Liver (tissue), 9 donors: Measurements from ENCODE around the gene CYP11A1. TPM values are rescaled to one million over a fixed set of nuclear protein-coding genes. Genes with fewer than 3 reads are reported as not detected.

ENCODE experiments used
- DNase-seq: peaks from one replicate; pipeline ENCODE4 v3.0.0-alpha.2; 2017; ENCODE audit warnings: low spot score
- H3K27ac ChIP-seq, 2 donors: one replicate each; pipeline ENCODE4 v1.7.0; 2013; ENCODE audit warnings: inconsistent platforms in 2 of 2, low read length in 2 of 2, control low read depth in 1 of 2, low read depth in 1 of 2, mild to moderate bottlenecking in 1 of 2
- H3K27me3 ChIP-seq, 4 donors: one replicate each; pipeline versions ENCODE4 v1.6.1 to v1.7.0; 2013; ENCODE audit warnings: low read length in 3 of 4, inconsistent platforms in 1 of 4, mild to moderate bottlenecking in 1 of 4, moderate library complexity in 1 of 4; ENCODE audit not compliant: control insufficient read depth in 4 of 4, insufficient read depth in 4 of 4
- H3K36me3 ChIP-seq, 4 donors: one replicate each; pipeline versions ENCODE4 v1.6.1 to v1.7.0; 2013; ENCODE audit warnings: low read length in 3 of 4, mild to moderate bottlenecking in 3 of 4, low read depth in 1 of 4, moderate library complexity in 1 of 4; ENCODE audit not compliant: control insufficient read depth in 4 of 4, insufficient read depth in 3 of 4
- H3K4me1 ChIP-seq, 4 donors: one replicate each; pipeline versions ENCODE4 v1.6.1 to v1.7.0; 2013; ENCODE audit warnings: low read length in 3 of 4, mild to moderate bottlenecking in 3 of 4, moderate library complexity in 1 of 4; ENCODE audit not compliant: control insufficient read depth in 4 of 4, insufficient read depth in 4 of 4
- H3K4me3 ChIP-seq, 3 donors: one replicate each; pipeline versions ENCODE4 v1.6.1 to v1.7.0; 2013; ENCODE audit warnings: low read length in 3 of 3, control low read depth in 1 of 3, low read depth in 1 of 3, mild to moderate bottlenecking in 1 of 3
- H3K9ac ChIP-seq, 2 donors: one replicate each; pipeline ENCODE4 v1.7.0; 2013; ENCODE audit warnings: low read length in 2 of 2, mild to moderate bottlenecking in 2 of 2, moderate library complexity in 2 of 2, control low read depth in 1 of 2, low read depth in 1 of 2
- H3K9me3 ChIP-seq, 4 donors: one replicate each; pipeline versions ENCODE4 v1.6.1 to v1.7.0; 2013; ENCODE audit warnings: low read length in 3 of 4; ENCODE audit not compliant: control insufficient read depth in 4 of 4
- EGR1 ChIP-seq, 2 donors: IDR thresholded peaks; 2 replicates each; pipeline ENCODE4 v1.6.1; 2016 to 2018; ENCODE audit warnings: antibody characterized with exemption in 2 of 2, low read depth in 2 of 2
- FOXA1 ChIP-seq: IDR thresholded peaks from 2 replicates; pipeline ENCODE4 v1.6.1; 2016; ENCODE audit warnings: antibody characterized with exemption
- FOXA2 ChIP-seq: IDR thresholded peaks from 2 replicates; pipeline ENCODE4 v1.6.1; 2016; ENCODE audit warnings: antibody characterized with exemption
- GABPA ChIP-seq, 2 donors: IDR thresholded peaks in 1 of 2; conservative IDR thresholded peaks in 1 of 2; 2 replicates each; pipeline ENCODE4 v1.6.1; 2016; ENCODE audit warnings: antibody characterized with exemption in 2 of 2, mild to moderate bottlenecking in 1 of 2, moderate library complexity in 1 of 2
- JUND ChIP-seq, 2 donors: IDR thresholded peaks; 2 replicates each; pipeline ENCODE4 v1.6.1; 2016; ENCODE audit warnings: antibody characterized with exemption in 2 of 2
- NR2F2 ChIP-seq: IDR thresholded peaks from 2 replicates; pipeline ENCODE4 v1.6.1; 2016; ENCODE audit warnings: antibody characterized with exemption
- RAD21 ChIP-seq, 2 donors: IDR thresholded peaks; 2 replicates each; pipeline ENCODE4 v1.6.1; 2016; ENCODE audit warnings: antibody characterized with exemption in 2 of 2, mild to moderate bottlenecking in 2 of 2
- RXRA ChIP-seq, 2 donors: IDR thresholded peaks; 2 replicates each; pipeline ENCODE4 v1.6.1; 2017 to 2018; ENCODE audit warnings: antibody characterized with exemption in 2 of 2, mild to moderate bottlenecking in 1 of 2
- TAF1 ChIP-seq: conservative IDR thresholded peaks from 2 replicates; pipeline ENCODE4 v1.6.1; 2016; ENCODE audit warnings: antibody characterized with exemption, mild to moderate bottlenecking
- YY1 ChIP-seq: IDR thresholded peaks from 2 replicates; pipeline ENCODE4 v1.6.1; 2016; ENCODE audit warnings: antibody characterized with exemption, mild to moderate bottlenecking
- WGBS: extraction: QIAGEN DNeasy Blood & Tissue Kit; methylation state at CpG from one replicate; pipeline ENCODE4 v1.1.7; 2013; 5-methylcytosine and 5-hydroxymethylcytosine counted together
- polyA plus RNA-seq, 2 donors: library from polyadenylated mRNA; stranded (reverse) in 1 of 2; unstranded in 1 of 2; fragments of 200-250 nt in 1 of 2; fragments of >200 nt in 1 of 2; fragmentation: Nextera tagmentation in 1 of 2; extraction: Ambion mirVana in 1 of 2; gene quantifications; one replicate each; pipeline versions ENCODE4 v1.2.1 to v1.2.3, GENCODE V29; 2013 to 2015
- total RNA-seq, 2 donors: library from RNA; depleted of rRNA; stranded (reverse); fragments of >200 nt; gene quantifications; one replicate each; pipeline ENCODE4 v1.2.3, GENCODE V29; 2014
- TF ChIP-seq, protein P1 (sequence below): IDR thresholded peaks from 2 replicates; pipeline ENCODE4 v1.6.1; 2016; ENCODE audit warnings: antibody characterized with exemption, mild to moderate bottlenecking
- TF ChIP-seq, protein P2 (sequence below): fragments of 150-350 bp; IDR thresholded peaks from 2 replicates; pipeline ENCODE4 v1.5.1; 2017; ENCODE audit warnings: improper control_type of control experiment, low read depth, low read length; ENCODE audit not compliant: missing input control
- TF ChIP-seq, protein P3 (sequence below): IDR thresholded peaks from 2 replicates; pipeline ENCODE4 v1.6.1; 2016; ENCODE audit warnings: antibody characterized with exemption
- TF ChIP-seq, protein P4 (sequence below): IDR thresholded peaks from 2 replicates; pipeline ENCODE4 v1.6.1; 2016; ENCODE audit warnings: antibody characterized with exemption
- TF ChIP-seq, protein P5 (sequence below): IDR thresholded peaks from 2 replicates; pipeline ENCODE4 v1.6.1; 2016; ENCODE audit warnings: antibody characterized with exemption
- donor health status: healthy.
- donor health status: healthy.
- donor health status: healthy.
- donor health status: healthy.
- donor health status: healthy.

Gene CYP11A1
- total and polyA plus RNA-seq, 4 donors, result 0.47 to 2.3 (median 1.9) TPM

DNA sequence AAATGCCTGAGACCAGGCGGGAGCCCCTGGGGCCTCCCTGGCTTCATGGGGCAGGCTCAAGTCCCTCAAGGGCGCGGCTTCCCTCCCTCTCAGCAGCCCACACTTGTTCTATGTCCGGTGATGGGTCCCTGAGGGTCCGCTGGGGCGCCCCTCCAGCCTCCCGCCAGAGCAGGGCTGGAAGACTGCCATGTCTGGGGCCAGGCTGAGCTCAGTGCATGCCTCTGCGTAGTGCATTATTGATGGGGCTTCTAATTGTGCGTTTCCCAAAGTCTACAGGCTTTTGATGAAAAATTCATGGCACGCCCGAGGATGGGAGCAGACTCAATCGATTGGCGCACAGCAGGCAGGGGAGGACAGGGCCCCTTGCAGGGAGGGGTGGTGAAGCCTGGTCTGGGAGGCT lies 51.3 kb downstream of the CYP11A1 start:
- WGBS, result 80% methylated on average over 13 of the region's 13 CpGs
- Histone ChIP-seq H3K9ac (no peak overlapping the region), H3K27me3 (peaks cover 0 to 3% (median 0%) of the 10 kb centered on the region in 4 donors), H3K9me3 (no peaks in the 10 kb centered on the region), H3K36me3 (no peaks in the 10 kb centered on the region), H3K4me3 (no peak overlapping the region), H3K27ac (no peak overlapping the region), H3K4me1 (no peaks in the 10 kb centered on the region)
- DNase-seq, result no peak
- TF ChIP-seq NR2F2, result no peak
- TF ChIP-seq, protein P1, sequence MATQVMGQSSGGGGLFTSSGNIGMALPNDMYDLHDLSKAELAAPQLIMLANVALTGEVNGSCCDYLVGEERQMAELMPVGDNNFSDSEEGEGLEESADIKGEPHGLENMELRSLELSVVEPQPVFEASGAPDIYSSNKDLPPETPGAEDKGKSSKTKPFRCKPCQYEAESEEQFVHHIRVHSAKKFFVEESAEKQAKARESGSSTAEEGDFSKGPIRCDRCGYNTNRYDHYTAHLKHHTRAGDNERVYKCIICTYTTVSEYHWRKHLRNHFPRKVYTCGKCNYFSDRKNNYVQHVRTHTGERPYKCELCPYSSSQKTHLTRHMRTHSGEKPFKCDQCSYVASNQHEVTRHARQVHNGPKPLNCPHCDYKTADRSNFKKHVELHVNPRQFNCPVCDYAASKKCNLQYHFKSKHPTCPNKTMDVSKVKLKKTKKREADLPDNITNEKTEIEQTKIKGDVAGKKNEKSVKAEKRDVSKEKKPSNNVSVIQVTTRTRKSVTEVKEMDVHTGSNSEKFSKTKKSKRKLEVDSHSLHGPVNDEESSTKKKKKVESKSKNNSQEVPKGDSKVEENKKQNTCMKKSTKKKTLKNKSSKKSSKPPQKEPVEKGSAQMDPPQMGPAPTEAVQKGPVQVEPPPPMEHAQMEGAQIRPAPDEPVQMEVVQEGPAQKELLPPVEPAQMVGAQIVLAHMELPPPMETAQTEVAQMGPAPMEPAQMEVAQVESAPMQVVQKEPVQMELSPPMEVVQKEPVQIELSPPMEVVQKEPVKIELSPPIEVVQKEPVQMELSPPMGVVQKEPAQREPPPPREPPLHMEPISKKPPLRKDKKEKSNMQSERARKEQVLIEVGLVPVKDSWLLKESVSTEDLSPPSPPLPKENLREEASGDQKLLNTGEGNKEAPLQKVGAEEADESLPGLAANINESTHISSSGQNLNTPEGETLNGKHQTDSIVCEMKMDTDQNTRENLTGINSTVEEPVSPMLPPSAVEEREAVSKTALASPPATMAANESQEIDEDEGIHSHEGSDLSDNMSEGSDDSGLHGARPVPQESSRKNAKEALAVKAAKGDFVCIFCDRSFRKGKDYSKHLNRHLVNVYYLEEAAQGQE, result no peak
- TF ChIP-seq, protein P2, sequence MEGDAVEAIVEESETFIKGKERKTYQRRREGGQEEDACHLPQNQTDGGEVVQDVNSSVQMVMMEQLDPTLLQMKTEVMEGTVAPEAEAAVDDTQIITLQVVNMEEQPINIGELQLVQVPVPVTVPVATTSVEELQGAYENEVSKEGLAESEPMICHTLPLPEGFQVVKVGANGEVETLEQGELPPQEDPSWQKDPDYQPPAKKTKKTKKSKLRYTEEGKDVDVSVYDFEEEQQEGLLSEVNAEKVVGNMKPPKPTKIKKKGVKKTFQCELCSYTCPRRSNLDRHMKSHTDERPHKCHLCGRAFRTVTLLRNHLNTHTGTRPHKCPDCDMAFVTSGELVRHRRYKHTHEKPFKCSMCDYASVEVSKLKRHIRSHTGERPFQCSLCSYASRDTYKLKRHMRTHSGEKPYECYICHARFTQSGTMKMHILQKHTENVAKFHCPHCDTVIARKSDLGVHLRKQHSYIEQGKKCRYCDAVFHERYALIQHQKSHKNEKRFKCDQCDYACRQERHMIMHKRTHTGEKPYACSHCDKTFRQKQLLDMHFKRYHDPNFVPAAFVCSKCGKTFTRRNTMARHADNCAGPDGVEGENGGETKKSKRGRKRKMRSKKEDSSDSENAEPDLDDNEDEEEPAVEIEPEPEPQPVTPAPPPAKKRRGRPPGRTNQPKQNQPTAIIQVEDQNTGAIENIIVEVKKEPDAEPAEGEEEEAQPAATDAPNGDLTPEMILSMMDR, result no peak
- TF ChIP-seq, protein P3, sequence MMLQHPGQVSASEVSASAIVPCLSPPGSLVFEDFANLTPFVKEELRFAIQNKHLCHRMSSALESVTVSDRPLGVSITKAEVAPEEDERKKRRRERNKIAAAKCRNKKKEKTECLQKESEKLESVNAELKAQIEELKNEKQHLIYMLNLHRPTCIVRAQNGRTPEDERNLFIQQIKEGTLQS, result no peak
- no peak for TF ChIP-seq EGR1 (IDR thresholded peaks at IDR 0.05; ENCODE audit: low read depth in 2 of 2)
- no peak for TF ChIP-seq JUND (IDR thresholded peaks at IDR 0.05)
- no peak for TF ChIP-seq RXRA (IDR thresholded peaks at IDR 0.05)
- no peak for TF ChIP-seq FOXA2
- TF ChIP-seq FOXA1, result no peak
- TF ChIP-seq RAD21 (IDR thresholded peaks at IDR 0.05), result no peak
- TF ChIP-seq, protein P4, sequence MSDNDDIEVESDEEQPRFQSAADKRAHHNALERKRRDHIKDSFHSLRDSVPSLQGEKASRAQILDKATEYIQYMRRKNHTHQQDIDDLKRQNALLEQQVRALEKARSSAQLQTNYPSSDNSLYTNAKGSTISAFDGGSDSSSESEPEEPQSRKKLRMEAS, result no peak

DNA sequence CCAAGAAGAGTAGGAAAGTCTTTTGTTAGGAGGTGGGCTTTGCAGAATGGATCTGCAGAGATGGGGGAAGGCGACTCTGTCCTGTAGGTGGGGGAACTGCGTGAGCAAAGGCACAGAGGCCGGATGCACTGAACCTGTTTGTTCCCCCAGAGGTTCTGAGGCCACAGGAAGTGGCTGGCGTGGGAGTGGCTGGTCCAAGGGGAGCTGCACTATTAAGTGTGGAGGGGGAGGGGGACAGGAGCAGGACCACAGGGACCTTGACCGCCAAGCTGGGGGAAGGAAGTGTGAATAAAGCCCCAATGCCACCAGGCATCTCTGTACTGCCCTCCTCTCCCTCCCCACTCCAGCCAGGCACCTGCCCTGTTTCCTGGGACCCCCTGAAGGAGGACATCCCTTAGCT lies 51.8 kb downstream of the CYP11A1 start:
- H3K4me1 ChIP-seq, result no peaks in the 10 kb centered on the region
- WGBS, result 62% methylated on average over 5 of the region's 5 CpGs

DNA sequence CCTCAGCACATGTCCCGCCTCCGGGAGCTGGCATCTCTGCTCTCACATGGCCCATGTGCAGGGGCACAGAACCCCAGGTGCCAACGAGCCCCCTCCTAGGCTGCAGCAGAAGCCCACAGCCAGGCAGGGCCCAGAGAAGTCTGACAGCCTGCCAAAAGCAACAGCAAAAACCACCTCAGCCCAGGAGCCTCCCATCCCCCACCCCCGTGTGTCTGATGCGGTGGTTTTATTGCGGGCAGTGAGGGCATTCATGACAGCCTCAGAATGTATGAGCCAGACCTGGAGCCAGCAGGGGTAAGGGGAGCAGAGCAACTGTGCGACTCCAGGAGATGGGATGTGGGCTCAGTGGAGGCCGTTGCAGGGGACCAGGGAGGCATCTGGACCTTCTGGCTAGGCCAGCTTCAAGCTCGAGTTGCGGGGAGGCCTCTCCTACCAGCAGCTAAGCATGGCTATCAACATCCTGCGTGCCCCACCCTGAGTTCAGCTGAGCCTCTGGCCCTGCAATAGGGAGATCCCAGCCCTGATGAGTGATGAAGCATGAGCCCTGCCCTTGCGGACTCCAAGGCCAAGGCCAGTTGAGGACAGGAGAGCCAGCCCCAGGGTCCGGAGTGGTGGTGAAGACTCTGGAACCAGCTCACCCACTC lies 52.5 kb downstream of the CYP11A1 start:
- 75% methylated on average over 13 of the region's 13 CpGs for WGBS
- DNase-seq, result no peak
- H3K27me3 ChIP-seq, result peaks cover 0 to 3% (median 0%) of the 10 kb centered on the region in 4 donors
- no peak overlapping the region for H3K9ac ChIP-seq
- H3K4me3 ChIP-seq, result no peak overlapping the region
- H3K36me3 ChIP-seq, result no peaks in the 10 kb centered on the region
- H3K9me3 ChIP-seq, result no peaks in the 10 kb centered on the region
- H3K4me1 ChIP-seq, result no peaks in the 10 kb centered on the region
- H3K27ac ChIP-seq, result no peak overlapping the region
- TF ChIP-seq, protein P5, sequence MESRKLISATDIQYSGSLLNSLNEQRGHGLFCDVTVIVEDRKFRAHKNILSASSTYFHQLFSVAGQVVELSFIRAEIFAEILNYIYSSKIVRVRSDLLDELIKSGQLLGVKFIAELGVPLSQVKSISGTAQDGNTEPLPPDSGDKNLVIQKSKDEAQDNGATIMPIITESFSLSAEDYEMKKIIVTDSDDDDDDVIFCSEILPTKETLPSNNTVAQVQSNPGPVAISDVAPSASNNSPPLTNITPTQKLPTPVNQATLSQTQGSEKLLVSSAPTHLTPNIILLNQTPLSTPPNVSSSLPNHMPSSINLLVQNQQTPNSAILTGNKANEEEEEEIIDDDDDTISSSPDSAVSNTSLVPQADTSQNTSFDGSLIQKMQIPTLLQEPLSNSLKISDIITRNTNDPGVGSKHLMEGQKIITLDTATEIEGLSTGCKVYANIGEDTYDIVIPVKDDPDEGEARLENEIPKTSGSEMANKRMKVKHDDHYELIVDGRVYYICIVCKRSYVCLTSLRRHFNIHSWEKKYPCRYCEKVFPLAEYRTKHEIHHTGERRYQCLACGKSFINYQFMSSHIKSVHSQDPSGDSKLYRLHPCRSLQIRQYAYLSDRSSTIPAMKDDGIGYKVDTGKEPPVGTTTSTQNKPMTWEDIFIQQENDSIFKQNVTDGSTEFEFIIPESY, result no peak
- TF ChIP-seq, protein P3, result no peak
- no peak for TF ChIP-seq FOXA1
- no peak for TF ChIP-seq RAD21 (IDR thresholded peaks at IDR 0.05)
- no peak for TF ChIP-seq EGR1 (IDR thresholded peaks at IDR 0.05; ENCODE audit: low read depth in 2 of 2)
- no peak for TF ChIP-seq JUND (IDR thresholded peaks at IDR 0.05)
- no peak for TF ChIP-seq YY1
- TF ChIP-seq, protein P2, result no peak
- no peak for TF ChIP-seq GABPA (IDR thresholded peaks at IDR 0.05 in 1 of 2, conservative IDR thresholded peaks at IDR 0.05 in 1 of 2)
- no peak for TF ChIP-seq TAF1

More for the DNA sequence above, 51.8 kb downstream of the CYP11A1 start:
- H3K9ac ChIP-seq, result no peak overlapping the region
- no peak for TF ChIP-seq JUND (IDR thresholded peaks at IDR 0.05)
- DNase-seq, result no peak
- H3K36me3 ChIP-seq, result no peaks in the 10 kb centered on the region
- H3K27me3 ChIP-seq, result peaks cover 0 to 3% (median 0%) of the 10 kb centered on the region in 4 donors
- H3K9me3 ChIP-seq, result no peaks in the 10 kb centered on the region
- H3K27ac ChIP-seq, result no peak overlapping the region
- H3K4me3 ChIP-seq, result no peak overlapping the region
